ENCODE measurements around the gene SGSM2.

SGSM2 gene

GRCh38 chr17:2427215-2427614 lies 89.9 kb downstream of the SGSM2 start:
- no peak for DNase-seq

- no peak for DNase-seq
Measured at GRCh38 chr17:2427910-2428309, 90.6 kb downstream of the SGSM2 start.
